H1 (cell line): ENCODE data around the gene WDR59. TPM values are rescaled to one million over a fixed set of nuclear protein-coding genes. Genes with fewer than 3 reads are reported as not detected.
"Not testable (repeated sequence)": the region's sequence is repeated elsewhere in the genome, so short reads cannot be mapped to it uniquely, and the experiment has no call there.

ENCODE experiments used
- CTCF ChIA-PET: fragments of 300-600 bp; sonication (Branson Sonifier 250); formaldehyde crosslinking; loops from one replicate; lab custom pipeline; 2021; ENCODE audit not compliant: partially characterized antibody; lab: Charles Lee
- POLR2A ChIA-PET: fragments of 300-600 bp; sonication (Branson Sonifier 250); formaldehyde crosslinking; loops from one replicate; lab custom pipeline; 2021; ENCODE audit warnings: inconsistent platforms; ENCODE audit not compliant: partially characterized antibody; lab: Charles Lee
- DNase-seq, 2 experiments: peaks; one replicate each; pipeline versions ENCODE4 v3.0.0 to v3.0.0-alpha.2; 2010 to 2022; ENCODE audit warnings: low spot score in 2 of 2, low read depth in 1 of 2, mixed read lengths in 1 of 2
- FAIRE-seq: peaks from 2 replicates; lab custom pipeline; 2011; peaks lifted over from hg19 to GRCh38; lab: Jason Lieb, UNC
- H2AFZ ChIP-seq: 2 replicates; pipeline ENCODE4 v1.8.1; 2012; ENCODE audit warnings: low read length, inconsistent platforms
- H2AK5ac ChIP-seq: 2 replicates; pipeline ENCODE4 v1.6.1; 2013; ENCODE audit warnings: low read depth, low read length
- H2BK120ac ChIP-seq: replicated peaks from 2 replicates; pipeline ENCODE3; 2013; ENCODE audit warnings: low read depth, low read length, inconsistent platforms
- H2BK12ac ChIP-seq: 2 replicates; pipeline ENCODE4 v1.6.1; 2013; ENCODE audit warnings: low read depth, low read length
- H2BK15ac ChIP-seq: 2 replicates; pipeline ENCODE4 v1.6.1; 2013; ENCODE audit warnings: low read length
- H2BK20ac ChIP-seq: 2 replicates; pipeline ENCODE4 v1.6.1; 2013; ENCODE audit warnings: low read length
- H2BK5ac ChIP-seq: 2 replicates; pipeline ENCODE4 v1.6.1; 2013; ENCODE audit warnings: low read depth, low read length
- H3K14ac ChIP-seq: 2 replicates; pipeline ENCODE4 v1.6.1; 2013; ENCODE audit warnings: inconsistent platforms; ENCODE audit not compliant: insufficient read length
- H3K18ac ChIP-seq: 2 replicates; pipeline ENCODE4 v1.6.1; 2013; ENCODE audit warnings: low read length; ENCODE audit errors: extremely low read depth
- H3K23ac ChIP-seq: 2 replicates; pipeline ENCODE4 v1.6.1; 2013; ENCODE audit warnings: inconsistent platforms; ENCODE audit not compliant: insufficient read length
- H3K23me2 ChIP-seq: 2 replicates; pipeline ENCODE4 v1.6.1; 2013; ENCODE audit warnings: low read depth, low read length
- H3K27ac ChIP-seq: 2 replicates; pipeline ENCODE4 v1.6.1; 2011; ENCODE audit warnings: low read depth, low read length, inconsistent platforms
- H3K27me3 ChIP-seq, 4 experiments: replicated peaks in 1 of 4; 1 replicate in 1 of 4; 2 replicates in 3 of 4; pipeline versions ENCODE4 v1.6.1 to v1.8.1; 2011 to 2013; ENCODE audit warnings: low read length in 3 of 4, mild to moderate bottlenecking in 3 of 4, inconsistent platforms in 2 of 4, mixed read lengths in 2 of 4, moderate library complexity in 1 of 4; ENCODE audit not compliant: control insufficient read depth in 3 of 4, insufficient read depth in 3 of 4; ENCODE audit errors: extremely low read depth in 1 of 4
- H3K36me3 ChIP-seq, 4 experiments: 2 replicates each; pipeline versions ENCODE4 v1.6.1 to v1.8.1; 2011 to 2013; ENCODE audit warnings: mild to moderate bottlenecking in 4 of 4, low read length in 3 of 4, moderate library complexity in 2 of 4, control low read depth in 1 of 4, inconsistent platforms in 1 of 4; ENCODE audit not compliant: insufficient read depth in 4 of 4, control insufficient read depth in 2 of 4
- H3K4ac ChIP-seq: replicated peaks from 2 replicates; pipeline ENCODE3; 2013; ENCODE audit warnings: low read length, low read depth, mixed read lengths, inconsistent platforms; ENCODE audit not compliant: insufficient read length
- H3K4me1 ChIP-seq, 4 experiments: replicated peaks in 1 of 4; 1 replicate in 1 of 4; 2 replicates in 3 of 4; pipeline versions ENCODE4 v1.6.1 to v1.8.1; 2011 to 2013; ENCODE audit warnings: low read length in 3 of 4, inconsistent platforms in 2 of 4, mixed read lengths in 1 of 4; ENCODE audit not compliant: insufficient read depth in 4 of 4, control insufficient read depth in 3 of 4
- H3K4me2 ChIP-seq, 2 experiments: 2 replicates each; pipeline versions ENCODE4 v1.6.1 to v1.8.1; 2011 to 2013; ENCODE audit warnings: low read depth in 2 of 2, low read length in 2 of 2, control low read depth in 1 of 2, inconsistent platforms in 1 of 2, mild to moderate bottlenecking in 1 of 2; ENCODE audit not compliant: insufficient read depth in 1 of 2
- H3K4me3 ChIP-seq, 4 experiments: fragments of 200-600, 300-600 bp in 1 of 4; sonication (generic), shearing (Covaris generic), sonication (Bioruptor Twin) in 1 of 4; 2 replicates each; pipeline versions ENCODE4 v1.5.1 to v1.8.1; 2011 to 2016; ENCODE audit warnings: low read length in 4 of 4, low read depth in 3 of 4, control low read depth in 2 of 4, inconsistent platforms in 2 of 4, mild to moderate bottlenecking in 2 of 4, mixed read lengths in 1 of 4, moderate library complexity in 1 of 4; ENCODE audit not compliant: insufficient read depth in 2 of 4; ENCODE audit errors: extremely low read depth in 1 of 4
- H3K56ac ChIP-seq: replicated peaks from 2 replicates; pipeline ENCODE3; 2013; ENCODE audit warnings: low read depth, mild to moderate bottlenecking, mixed read lengths, low read length, inconsistent platforms; ENCODE audit not compliant: insufficient read length
- H3K79me1 ChIP-seq: 2 replicates; pipeline ENCODE4 v1.6.1; 2013; ENCODE audit warnings: low read depth, low read length, control low read depth
- H3K79me2 ChIP-seq, 2 experiments: 2 replicates each; pipeline versions ENCODE4 v1.6.1 to v1.8.1; 2012 to 2013; ENCODE audit warnings: low read length in 2 of 2, mild to moderate bottlenecking in 2 of 2, inconsistent platforms in 1 of 2; ENCODE audit not compliant: insufficient read depth in 2 of 2, control insufficient read depth in 1 of 2
- H3K9ac ChIP-seq, 4 experiments: replicated peaks in 1 of 4; 1 replicate in 1 of 4; 2 replicates in 3 of 4; pipeline versions ENCODE4 v1.6.1 to v1.8.1; 2011 to 2013; ENCODE audit warnings: low read depth in 3 of 4, low read length in 3 of 4, control low read depth in 2 of 4, mild to moderate bottlenecking in 2 of 4, moderate library complexity in 2 of 4, inconsistent platforms in 1 of 4; ENCODE audit errors: extremely low read depth in 1 of 4
- H3K9me3 ChIP-seq, 2 experiments: 2 replicates each; pipeline versions ENCODE4 v1.6.1 to v1.8.1; 2012 to 2013; ENCODE audit warnings: mild to moderate bottlenecking in 2 of 2, moderate library complexity in 2 of 2, control low read depth in 1 of 2, inconsistent platforms in 1 of 2, low read depth in 1 of 2, low read length in 1 of 2, mixed read lengths in 1 of 2; ENCODE audit not compliant: insufficient read depth in 2 of 2
- H4K20me1 ChIP-seq, 2 experiments: replicated peaks in 1 of 2; 2 replicates each; pipeline versions ENCODE3 to v1.8.1; 2011 to 2013; ENCODE audit warnings: inconsistent platforms in 2 of 2, low read length in 2 of 2, mild to moderate bottlenecking in 1 of 2; ENCODE audit not compliant: insufficient read depth in 2 of 2, control insufficient read depth in 1 of 2
- H4K5ac ChIP-seq: 2 replicates; pipeline ENCODE4 v1.6.1; 2013; ENCODE audit warnings: low read length, low read depth, mixed read lengths, inconsistent platforms; ENCODE audit not compliant: insufficient read length
- H4K8ac ChIP-seq: 2 replicates; pipeline ENCODE4 v1.8.0; 2013; ENCODE audit warnings: mild to moderate bottlenecking, moderate library complexity, low read length, inconsistent platforms; ENCODE audit not compliant: insufficient read depth; ENCODE audit errors: extremely low read depth
- H4K91ac ChIP-seq: replicated peaks from 2 replicates; pipeline ENCODE3; 2013; ENCODE audit warnings: low read length, mixed read lengths, inconsistent platforms; ENCODE audit not compliant: insufficient read length
- WGBS, 2 experiments: shearing (Covaris generic) in 1 of 2; methylation state at CpG; one replicate each; pipeline versions ENCODE4 v1.1.6 to v1.1.7; 2013 to 2015; ENCODE audit warnings: low lambda C conversion rate in 2 of 2, mixed read lengths in 2 of 2, inconsistent platforms in 1 of 2, low coverage in 1 of 2, missing lambda C conversion rate in 1 of 2; ENCODE audit not compliant: insufficient replicate concordance in 2 of 2, insufficient coverage in 1 of 2, insufficient read length in 1 of 2; ENCODE audit errors: extremely low coverage in 1 of 2, missing lambda C conversion rate in 1 of 2; 5-methylcytosine and 5-hydroxymethylcytosine counted together
- polyA plus RNA-seq, 7 experiments: library from polyadenylated mRNA; depleted of rRNA in 3 of 7; stranded (reverse) in 5 of 7; unstranded in 2 of 7; fragments of >200 nt in 5 of 7; fragments of 200-250 nt in 2 of 7; gene quantifications; 1 replicate in 5 of 7; 2 replicates in 1 of 7; 4 replicates in 1 of 7; pipeline versions ENCODE4 v1.2.1 to v1.2.3, GENCODE V29; 2011 to 2013; ENCODE audit warnings: missing spikeins in 2 of 7, mixed read lengths in 2 of 7
- total RNA-seq: library from RNA; stranded (reverse); fragmentation: NEBNext Ultra II Directional; extraction: Animal tissue kit (Norgen Biotek cat#: 25700); gene quantifications from 2 replicates; pipeline ENCODE4 v1.2.1, GENCODE V29; 2021

WDR59 gene
- total and polyA plus RNA-seq, 2 of the 8 experiments (the other 6 are each of a cell fraction or from before 2014, with no cell fraction given) = 84.2 to 124 TPM

GRCh38 chr16:75016451-75017081 is 31.6 kb upstream of the WDR59 start:
- H4K5ac ChIP-seq, H2AFZ ChIP-seq, H3K18ac ChIP-seq, H2BK20ac ChIP-seq, H3K36me3 ChIP-seq, H3K4me2 ChIP-seq, FAIRE-seq, H3K27me3 ChIP-seq, H3K4ac ChIP-seq, DNase-seq, H3K9me3 ChIP-seq, H2AK5ac ChIP-seq, H3K79me1 ChIP-seq, H4K91ac ChIP-seq, H3K27ac ChIP-seq, H2BK5ac ChIP-seq, H3K23me2 ChIP-seq, H2BK120ac ChIP-seq, H3K9ac ChIP-seq, H3K56ac ChIP-seq, H3K14ac ChIP-seq, H3K23ac ChIP-seq, H4K8ac ChIP-seq, H3K4me3 ChIP-seq, H2BK12ac ChIP-seq, H2BK15ac ChIP-seq: not testable (repeated sequence)
- H3K4me1 ChIP-seq = peaks cover 0 to 11% (median 3%) of the 10 kb centered on the region in 4 experiments; a peak in 4 of 7 replicates
- ChIA-PET POLR2A (interaction anchor here (0.6 kb wide), 1 partner anchor 283 kb away, joined by 5 read pairs; no protein-coding TSS in a partner anchor), CTCF (interaction anchor here (0.7 to 3.3 kb wide), 6 partner anchors 9 to 95 kb away, joined by 3 to 12 read pairs (median 4); no protein-coding TSS in a partner anchor)
- 97% methylated on average over 11 of the region's 12 CpGs; no CpG with 5 or more reads in 1 of the 2 experiments for WGBS, 2 experiments
- peaks cover 16 to 96% of the 10 kb centered on the region in 2 experiments for H3K79me2 ChIP-seq
- peaks cover 6 to 12% of the 10 kb centered on the region in 2 experiments for H4K20me1 ChIP-seq
